ENCODE measurements around the gene TAGLN3.

TAGLN3 gene

DNA sequence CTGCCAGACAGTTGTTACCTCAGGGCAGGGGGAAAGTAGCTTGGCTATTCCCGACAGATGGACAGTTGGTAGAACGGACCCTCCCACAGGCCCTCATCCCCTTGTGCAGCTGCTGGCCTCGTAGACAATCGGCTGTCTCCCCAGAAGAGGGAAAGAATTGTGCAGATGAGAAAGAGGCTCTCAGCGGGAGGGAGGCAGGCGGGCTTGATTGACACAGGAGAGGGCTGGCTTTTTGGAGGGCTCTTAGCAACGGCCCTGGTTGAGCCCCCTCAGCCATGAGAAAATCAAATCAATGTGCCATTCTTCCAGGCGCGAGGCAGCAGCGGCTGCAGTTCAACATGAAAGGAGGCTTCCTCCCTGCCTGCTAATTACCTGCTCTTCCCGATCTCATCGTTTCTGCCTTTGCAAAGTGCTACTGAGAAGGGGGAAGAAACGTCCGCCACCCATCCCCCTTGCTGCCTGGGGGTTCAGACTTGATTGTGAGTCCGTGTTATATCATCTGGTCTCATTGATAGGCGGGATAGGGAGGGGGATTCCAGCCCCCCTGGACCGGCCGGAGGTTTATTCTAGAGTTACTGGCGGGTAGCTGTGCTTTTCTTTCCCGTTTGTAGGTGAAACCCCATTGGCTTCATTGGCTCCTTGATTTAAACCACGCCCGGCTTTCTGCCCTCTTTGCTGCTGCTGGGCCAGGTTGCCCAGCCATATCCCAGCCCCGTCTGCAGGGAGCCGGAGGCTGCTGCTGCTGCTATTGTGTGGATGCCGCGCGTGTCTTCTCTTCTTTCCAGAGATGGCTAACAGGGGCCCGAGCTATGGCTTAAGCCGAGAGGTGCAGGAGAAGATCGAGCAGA, at the start of gene TAGLN3:
TSS of gene TAGLN3 (plus strand) at position 287 of the 848 bp plus-strand sequence. CDS start at position 788, 501 bp downstream.
- no peak for DNase-seq

DNA sequence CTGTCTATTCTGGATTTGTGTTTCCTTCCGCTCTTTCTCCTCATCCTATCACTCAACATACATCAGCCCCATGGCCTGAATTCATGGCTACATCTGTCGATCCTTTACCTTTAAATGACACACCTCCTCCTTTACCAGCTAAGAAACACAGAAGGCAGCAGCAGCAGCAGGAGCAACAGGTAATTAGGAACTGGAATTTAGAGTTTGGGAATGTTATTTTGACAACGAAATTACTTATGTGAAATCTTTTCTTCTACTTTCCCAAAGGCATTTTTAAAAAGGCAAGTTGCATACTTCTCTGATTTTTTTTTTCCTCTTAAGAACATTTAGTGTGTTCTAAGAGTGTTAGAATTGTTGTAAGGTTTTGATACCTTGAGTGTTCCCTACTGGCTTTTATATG, 49.0 kb upstream of the TAGLN3 start:
- no peak for DNase-seq

GRCh38 chr3:111951032-111951431, 47.7 kb upstream of the TAGLN3 start:
- no peak for DNase-seq

DNA sequence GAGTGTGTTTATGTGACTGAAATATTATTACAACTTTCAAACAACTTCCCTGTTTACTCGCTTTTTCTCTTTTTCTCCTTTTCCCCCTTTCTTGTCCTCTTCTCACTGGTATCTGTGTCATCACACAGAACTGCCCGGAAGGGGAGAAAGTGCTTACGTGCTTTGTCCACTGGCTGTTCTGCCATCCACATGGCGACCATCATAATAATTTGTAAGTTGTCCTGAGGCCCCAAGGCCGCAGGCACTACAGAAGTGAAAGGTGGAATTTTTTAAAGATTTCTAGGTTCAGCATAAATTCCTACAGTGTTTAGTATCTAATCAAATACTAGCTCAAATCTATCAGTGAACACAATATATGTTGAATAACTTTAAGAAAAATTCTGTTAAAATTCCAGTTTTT, 46.6 kb upstream of the TAGLN3 start:
- DNase-seq, result no peak

GRCh38 chr3:111952866-111953450, 45.8 kb upstream of the TAGLN3 start:
- no peak for DNase-seq

DNA sequence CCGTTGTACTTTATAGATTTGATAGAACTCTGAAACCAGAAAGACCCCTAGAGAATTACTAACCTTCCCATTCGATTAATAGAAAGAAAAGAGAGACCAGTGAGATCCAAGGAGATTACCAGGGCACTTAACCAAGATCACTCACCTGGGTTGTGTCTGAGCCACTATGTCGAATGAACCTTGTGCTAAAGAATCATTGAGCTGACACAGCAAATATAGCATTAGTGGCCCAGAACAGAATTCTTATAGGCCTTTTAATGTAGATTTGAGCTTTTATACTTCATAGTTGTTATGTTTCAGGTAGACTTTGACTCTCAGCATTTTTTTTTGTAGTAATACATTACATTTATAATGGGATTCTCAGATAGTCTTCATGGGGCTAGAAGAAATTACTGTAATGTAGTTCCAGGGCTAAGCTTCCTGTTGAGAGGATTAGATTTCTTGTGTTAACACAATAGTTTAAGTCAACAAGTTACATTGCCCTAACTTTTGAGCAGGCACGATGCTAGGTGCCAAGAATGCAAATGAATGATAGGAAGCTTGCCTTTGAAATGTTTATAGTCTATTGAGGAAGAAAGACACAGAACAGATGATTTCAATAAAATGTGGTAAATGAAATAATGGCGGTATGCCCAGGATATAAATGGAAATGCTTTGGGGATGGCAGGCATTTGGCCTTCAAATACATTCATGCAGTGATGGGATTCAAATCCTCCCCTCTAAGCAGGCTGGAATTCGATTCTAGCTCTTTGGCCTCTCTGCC, 44.3 kb upstream of the TAGLN3 start:
- DNase-seq, result no peak

- DNase-seq, result no peak
Observed at GRCh38 chr3:111955876-111956275, 42.8 kb upstream of the TAGLN3 start.

GRCh38 chr3:111956449-111956848, 42.3 kb upstream of the TAGLN3 start:
- no peak for DNase-seq

DNA sequence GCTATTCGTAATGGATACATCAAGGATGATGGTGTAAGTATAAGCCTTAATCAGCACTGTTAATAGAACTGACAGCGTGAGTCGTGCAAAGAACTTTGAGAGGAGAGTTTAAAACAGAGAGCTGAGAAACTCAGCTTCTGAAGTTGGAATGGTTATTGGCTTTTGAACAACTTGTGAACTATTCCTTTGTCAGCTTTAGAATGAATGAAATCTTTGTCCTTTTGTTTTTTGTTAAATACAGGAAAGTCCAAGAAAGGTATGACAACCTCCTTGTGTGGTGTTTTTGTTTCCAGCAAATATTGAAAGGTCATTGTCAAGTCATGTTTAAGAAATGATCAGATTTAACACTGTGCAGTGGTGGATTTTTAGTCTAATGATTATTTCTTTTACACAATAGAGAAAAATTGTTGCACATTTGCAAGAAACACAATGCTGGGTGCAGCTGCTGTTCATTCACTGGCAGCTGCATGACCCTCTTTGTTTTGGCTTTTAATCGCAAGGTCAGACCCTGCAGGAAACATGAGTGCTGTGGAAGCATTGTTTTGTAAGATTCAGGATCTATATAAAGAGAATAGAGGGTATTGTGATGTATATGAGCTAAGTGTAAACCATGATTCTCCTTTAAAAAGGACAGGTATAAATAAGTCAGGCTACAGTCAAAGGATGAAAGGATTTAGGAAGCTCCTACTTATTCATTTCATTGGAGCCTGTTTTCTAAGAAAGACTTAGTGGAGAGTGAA, 41.6 kb upstream of the TAGLN3 start:
- DNase-seq, result no peak

DNA sequence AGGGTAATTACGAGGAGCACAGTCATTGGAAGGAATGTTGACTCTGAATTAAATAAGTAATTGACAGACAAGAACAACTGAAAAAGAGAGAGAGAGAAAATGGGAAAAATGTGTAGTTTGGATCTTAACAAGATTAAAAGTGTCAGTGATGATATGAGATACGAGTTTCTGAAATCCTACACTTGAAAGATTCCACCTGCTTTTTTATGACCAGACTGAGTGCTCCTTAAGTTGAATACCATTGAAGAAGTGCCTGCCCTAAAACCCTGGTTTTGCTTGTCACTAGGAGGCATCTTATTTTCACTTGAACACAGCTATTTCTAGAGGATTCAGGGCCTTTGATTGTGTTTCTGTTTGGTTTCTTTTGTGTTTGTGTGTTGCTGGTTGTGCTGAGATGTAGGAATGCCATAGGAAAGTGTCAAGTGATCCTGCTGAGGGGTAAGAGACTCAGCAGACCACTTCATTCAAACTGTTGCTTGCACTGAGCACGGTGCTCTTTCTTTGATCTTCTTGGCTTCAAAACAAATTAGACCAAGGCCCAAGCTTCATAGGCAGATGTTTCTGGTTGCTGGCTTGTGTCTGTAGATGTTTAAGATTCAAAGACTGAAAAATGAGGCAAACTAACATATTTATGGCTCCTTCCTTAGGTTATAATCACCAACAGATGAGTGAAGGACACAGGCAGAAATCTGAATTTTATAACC, 37.1 kb upstream of the TAGLN3 start:
- no peak for DNase-seq

DNA sequence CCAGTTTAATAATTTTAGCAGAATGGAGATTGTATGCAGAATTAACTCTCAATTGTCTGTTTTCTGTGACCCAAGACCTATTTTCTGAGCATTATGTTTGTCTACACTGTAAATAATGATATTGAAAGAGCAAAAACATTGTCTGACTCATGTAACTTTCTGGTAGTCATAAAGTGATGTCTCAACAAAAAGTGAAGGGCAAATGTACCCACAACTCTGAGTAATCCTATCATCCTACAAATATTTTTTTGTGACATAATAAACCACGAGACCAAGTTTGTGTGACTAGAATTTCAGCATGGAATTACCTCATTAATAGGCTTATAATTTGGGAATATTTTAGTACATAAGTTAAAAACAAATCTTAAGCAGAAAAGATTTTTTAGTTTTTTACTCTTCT, 35.3 kb upstream of the TAGLN3 start:
- no peak for DNase-seq

DNA sequence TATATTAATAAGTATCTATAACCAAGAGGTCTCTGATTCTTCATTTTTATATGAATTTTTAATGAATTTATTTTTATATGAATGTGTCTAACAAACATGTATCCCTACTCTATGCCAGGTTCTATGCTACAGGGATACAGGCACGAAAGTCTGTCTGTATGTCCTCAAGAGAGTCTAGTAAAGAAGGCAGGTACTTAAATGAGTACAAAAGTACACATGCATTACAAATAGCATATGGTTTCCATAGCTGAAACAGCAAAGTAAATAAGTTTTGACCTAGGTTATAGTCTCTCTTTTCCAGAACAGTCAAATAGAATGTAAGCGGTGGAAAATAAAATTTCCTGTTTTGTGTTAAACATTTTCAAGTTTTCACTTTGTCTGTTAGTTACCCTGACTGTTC, 33.2 kb upstream of the TAGLN3 start:
- no peak for DNase-seq

- DNase-seq, result no peak
Observed at GRCh38 chr3:111967068-111967467, 31.7 kb upstream of the TAGLN3 start.

GRCh38 chr3:111967651-111968274, 31.0 kb upstream of the TAGLN3 start:
- peak; percentile 77 for DNase-seq

GRCh38 chr3:111968319-111969054, 30.2 kb upstream of the TAGLN3 start:
- DNase-seq, result no peak

GRCh38 chr3:111970376-111970775, 28.3 kb upstream of the TAGLN3 start:
- DNase-seq, result no peak

DNA sequence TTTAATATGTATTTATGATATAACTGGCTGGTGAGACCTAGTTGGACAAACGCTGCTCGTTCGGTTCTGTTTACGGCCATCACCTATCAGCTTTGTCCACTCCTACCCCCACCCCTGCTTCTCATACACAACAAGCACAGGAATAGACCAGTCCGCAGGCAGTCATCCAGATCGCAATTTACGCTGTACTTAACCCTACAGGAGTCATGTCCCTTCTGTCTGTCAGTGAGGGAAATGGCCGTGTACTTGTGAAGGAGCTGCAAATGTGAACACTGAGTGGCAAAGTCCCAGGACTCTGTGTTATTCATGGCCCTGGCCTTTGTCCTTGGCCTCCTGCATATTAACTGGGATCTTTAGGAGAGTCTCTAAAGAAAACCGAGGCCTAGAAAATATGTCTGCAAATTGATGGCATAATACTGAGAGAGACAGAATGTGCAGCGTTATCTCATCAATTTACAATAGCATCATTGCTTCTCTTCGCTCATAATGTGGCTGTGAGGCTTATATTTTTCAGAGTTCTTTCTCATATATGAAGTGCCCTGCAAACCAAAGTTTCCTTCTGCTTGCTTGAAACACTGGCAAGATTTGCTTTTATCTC, 27.1 kb upstream of the TAGLN3 start:
- no peak for DNase-seq

- no peak for DNase-seq
Observed at GRCh38 chr3:111972891-111973290, 25.8 kb upstream of the TAGLN3 start.

- DNase-seq, result no peak
Observed at GRCh38 chr3:111975131-111975530, 23.6 kb upstream of the TAGLN3 start.

GRCh38 chr3:111976254-111976653, 22.5 kb upstream of the TAGLN3 start:
- DNase-seq, result no peak
